ENCODE results near the gene DNTT. TPM values are rescaled to one million over a fixed set of nuclear protein-coding genes. Genes with fewer than 3 reads are reported as not detected.

The DNTT gene
- total RNA-seq = not detected

DNA sequence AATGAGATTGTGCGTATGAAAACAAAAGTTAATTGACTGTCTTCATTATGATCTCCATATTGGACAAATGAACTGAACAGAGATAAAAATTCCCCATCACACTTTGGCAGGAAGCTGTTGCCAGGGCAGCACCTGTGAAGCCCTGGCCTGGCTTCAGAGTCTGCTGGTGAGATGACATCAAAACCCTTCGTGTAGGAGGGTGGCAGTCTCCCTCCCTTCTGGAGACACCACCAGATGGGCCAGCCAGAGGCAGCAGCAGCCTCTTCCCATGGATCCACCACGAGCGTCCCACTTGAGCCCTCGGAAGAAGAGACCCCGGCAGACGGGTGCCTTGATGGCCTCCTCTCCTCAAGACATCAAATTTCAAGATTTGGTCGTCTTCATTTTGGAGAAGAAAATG lies at the start of gene DNTT:
DNTT (plus strand) TSS at position 205 of the 400 bp plus-strand sequence; CDS start at position 269, 64 bp downstream.
- no peaks in the 10 kb centered on the region for H3K36me3 Mint-ChIP-seq
- peaks cover 5% of the 10 kb centered on the region for H3K4me1 Mint-ChIP-seq
- no peaks in the 10 kb centered on the region for H3K9me3 Mint-ChIP-seq (ENCODE audit: low read depth)
- H3K27ac Mint-ChIP-seq = no peak within 1 kb of the TSS
- CTCF ChIA-PET = interaction anchor here (2.0 kb wide), 1 partner anchor 75 kb away, joined by 5 read pairs; no protein-coding TSS in a partner anchor
- no peak within 1 kb of the TSS for H3K4me3 Mint-ChIP-seq
- ATAC-seq (no peak), DNase-seq (no peak)
- H3K27me3 Mint-ChIP-seq = peaks cover 75% of the 10 kb centered on the region

DNA sequence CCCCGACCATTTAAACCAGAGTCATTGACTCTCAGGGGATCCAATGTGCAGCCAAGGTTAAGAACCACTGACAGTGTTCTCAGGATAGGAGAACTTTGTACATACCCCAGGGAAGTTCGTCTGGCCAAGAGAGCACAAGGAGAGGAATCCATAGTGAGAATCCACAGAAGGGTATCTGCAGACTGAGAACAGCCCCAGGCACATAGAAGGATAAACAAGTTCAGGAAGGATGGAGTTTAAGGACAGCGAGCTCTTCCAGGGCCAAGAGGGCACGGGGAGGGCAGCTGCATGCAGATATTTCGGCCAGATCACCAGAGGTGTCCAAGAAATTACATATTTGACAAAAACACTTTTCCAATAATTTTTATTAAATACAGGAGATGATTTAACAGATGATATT lies 49.3 kb upstream of the DNTT start:
- Mint-ChIP-seq H3K4me1 (no peaks in the 10 kb centered on the region), H3K4me3 (no peak overlapping the region), H3K9me3 (ENCODE audit: low read depth) (no peaks in the 10 kb centered on the region), H3K36me3 (no peaks in the 10 kb centered on the region), H3K27ac (no peak overlapping the region), H3K27me3 (peaks cover 17% of the 10 kb centered on the region)
- ATAC-seq (no peak), DNase-seq (no peak)
- CTCF ChIA-PET = interaction anchor here (1.0 kb wide), 1 partner anchor 26 kb away, joined by 3 read pairs; no protein-coding TSS in a partner anchor

DNA sequence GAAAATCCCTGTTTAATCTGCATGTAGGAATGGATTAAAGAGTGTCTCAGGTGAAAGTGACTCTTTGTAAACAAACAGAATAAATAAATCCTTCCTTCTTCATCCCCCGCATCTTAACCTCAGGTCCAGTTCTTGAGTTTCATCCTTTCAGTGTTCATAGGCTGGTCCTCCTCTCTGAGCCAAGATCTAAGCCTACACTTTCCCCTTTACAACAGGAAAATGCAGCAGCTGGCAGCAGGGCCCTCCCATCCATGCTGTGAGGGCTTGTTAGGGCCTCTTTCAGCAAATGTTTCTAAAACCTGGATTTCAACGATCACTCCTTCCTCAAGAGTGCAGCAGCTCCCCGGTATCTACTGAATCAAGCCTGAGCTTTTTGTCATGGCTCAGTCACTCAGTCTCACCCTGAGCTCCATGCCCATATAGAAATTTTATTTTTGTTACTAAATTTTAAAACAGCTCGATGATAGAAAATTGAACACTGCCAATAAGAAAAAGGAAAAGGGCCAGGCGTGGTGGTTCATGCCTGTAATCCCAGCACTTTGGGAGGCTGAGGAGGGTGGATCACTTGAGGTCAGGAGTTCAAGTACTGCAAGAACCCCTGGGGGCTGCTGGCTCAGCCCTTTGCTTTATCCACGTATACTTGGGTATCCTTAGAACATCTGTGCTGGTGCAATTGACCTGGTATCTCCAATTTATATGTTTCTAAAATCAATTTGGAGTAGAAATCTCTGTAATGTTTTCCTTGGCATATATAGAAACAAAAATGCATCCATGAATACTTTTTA lies 48.5 kb upstream of the DNTT start:
- no peak overlapping the region for H3K27ac Mint-ChIP-seq
- no peaks in the 10 kb centered on the region for H3K36me3 Mint-ChIP-seq
- CTCF ChIA-PET = no interaction called here
- ATAC-seq (no peak), DNase-seq (no peak)
- H3K9me3 Mint-ChIP-seq (ENCODE audit: low read depth) = no peaks in the 10 kb centered on the region
- H3K4me3 Mint-ChIP-seq = no peak overlapping the region
- H3K27me3 Mint-ChIP-seq = peaks cover 17% of the 10 kb centered on the region
- no peaks in the 10 kb centered on the region for H3K4me1 Mint-ChIP-seq

DNA sequence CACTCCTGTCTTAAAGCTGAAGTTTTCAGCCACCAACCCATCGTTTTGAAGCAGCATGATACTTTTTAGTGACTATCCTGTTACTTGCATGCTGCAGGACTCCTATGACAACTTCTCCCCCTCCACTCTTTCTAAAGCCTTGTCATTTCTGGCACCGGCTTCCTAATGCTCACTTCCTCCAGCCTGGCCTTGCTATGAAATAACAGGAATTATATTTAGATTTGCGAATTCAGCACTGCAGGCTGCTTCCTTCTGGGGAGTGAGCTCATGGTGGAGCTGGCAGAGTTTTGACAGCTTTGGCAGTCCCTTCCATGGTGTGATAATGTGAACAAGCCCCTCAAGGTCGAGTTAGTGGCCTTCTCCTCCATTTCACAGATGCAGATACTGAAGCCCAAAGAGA lies 46.3 kb upstream of the DNTT start:
- H3K4me3 Mint-ChIP-seq = no peak overlapping the region
- no peaks in the 10 kb centered on the region for H3K36me3 Mint-ChIP-seq
- H3K4me1 Mint-ChIP-seq = no peaks in the 10 kb centered on the region
- H3K9me3 Mint-ChIP-seq (ENCODE audit: low read depth) = no peaks in the 10 kb centered on the region
- CTCF ChIA-PET = interaction anchor here (2.0 kb wide), 1 partner anchor 13 kb away, joined by 4 read pairs; no protein-coding TSS in a partner anchor
- H3K27ac Mint-ChIP-seq = no peak overlapping the region
- DNase-seq = no peak
- ATAC-seq = no peak
- peaks cover 16% of the 10 kb centered on the region for H3K27me3 Mint-ChIP-seq

DNA sequence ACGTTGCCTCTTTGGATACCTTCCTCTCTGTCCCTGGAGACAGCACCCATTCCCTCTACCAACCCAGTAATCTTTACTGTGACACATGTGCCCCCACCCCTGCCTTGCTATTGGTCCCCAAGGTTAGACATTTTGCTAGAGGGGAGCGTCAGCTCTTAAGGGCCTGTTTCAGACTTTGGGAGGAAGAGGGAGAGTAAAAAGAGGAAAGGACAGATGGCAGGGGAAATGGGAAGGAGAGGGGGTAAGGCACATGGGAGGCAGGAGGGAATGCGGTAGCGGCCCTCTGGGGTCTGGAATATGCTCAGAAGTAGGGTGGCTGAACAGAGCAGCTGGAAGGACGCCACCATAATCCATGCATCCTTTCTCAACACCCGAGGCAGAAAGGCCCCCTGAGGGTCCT lies 45.1 kb upstream of the DNTT start:
- no peaks in the 10 kb centered on the region for H3K4me1 Mint-ChIP-seq
- DNase-seq (no peak), ATAC-seq (no peak)
- H3K27ac Mint-ChIP-seq = no peak overlapping the region
- CTCF ChIA-PET = interaction anchor here (1.1 to 2.0 kb wide), 2 partner anchors 11 to 57 kb away, joined by 4 read pairs; no protein-coding TSS in a partner anchor
- no peak overlapping the region for H3K4me3 Mint-ChIP-seq
- H3K9me3 Mint-ChIP-seq (ENCODE audit: low read depth) = no peaks in the 10 kb centered on the region
- H3K36me3 Mint-ChIP-seq = no peaks in the 10 kb centered on the region
- H3K27me3 Mint-ChIP-seq = peaks cover 23% of the 10 kb centered on the region

DNA sequence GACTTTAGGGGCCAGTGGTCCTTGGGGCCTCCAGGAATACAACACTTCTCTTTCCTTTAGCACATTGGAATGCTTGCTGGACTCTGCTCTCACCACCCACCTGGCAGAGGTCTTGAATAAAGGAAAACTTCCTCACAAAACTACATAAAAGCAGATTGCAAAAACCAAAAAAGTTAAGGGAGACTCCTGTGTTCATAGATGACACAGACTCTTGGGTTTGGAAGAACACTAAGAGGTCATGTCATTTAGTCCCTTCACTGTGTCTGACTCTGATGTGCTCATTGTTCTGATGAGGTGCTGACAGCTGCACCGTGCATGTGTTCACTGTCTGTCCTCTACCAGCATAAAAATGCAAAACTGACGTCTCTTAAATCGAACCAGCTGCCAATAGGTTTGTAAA lies 44.2 kb upstream of the DNTT start:
- Mint-ChIP-seq H3K9me3 (ENCODE audit: low read depth) (no peaks in the 10 kb centered on the region), H3K27me3 (peaks cover 19% of the 10 kb centered on the region), H3K4me3 (no peak overlapping the region), H3K36me3 (no peaks in the 10 kb centered on the region), H3K27ac (no peak overlapping the region), H3K4me1 (no peaks in the 10 kb centered on the region)
- CTCF ChIA-PET = interaction anchor here (1.1 to 1.5 kb wide), 2 partner anchors 30 to 58 kb away, joined by 4 to 5 read pairs; no protein-coding TSS in a partner anchor
- DNase-seq = no peak
- ATAC-seq = no peak

DNA sequence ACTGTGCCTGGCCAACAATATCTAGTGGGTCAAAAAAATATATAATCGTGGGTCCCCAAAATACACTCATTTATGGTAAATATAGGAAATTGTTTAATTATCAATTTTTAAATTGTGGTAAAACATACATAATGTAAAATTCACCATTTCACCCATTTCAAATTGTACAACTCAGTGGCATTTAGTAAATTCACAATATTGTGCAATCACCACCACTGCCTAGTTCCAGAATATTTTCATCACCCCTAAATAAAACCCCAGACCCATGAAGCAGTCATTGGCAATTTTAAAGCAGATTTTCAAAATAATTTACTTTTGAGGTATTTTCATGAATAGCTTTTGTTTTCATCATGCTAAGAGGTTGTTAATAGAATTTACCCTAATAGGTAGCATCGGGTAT lies 43.1 kb upstream of the DNTT start:
- CTCF ChIA-PET = interaction anchor here (1.0 to 1.5 kb wide), 2 partner anchors 32 kb away, joined by 3 to 5 read pairs; no protein-coding TSS in a partner anchor
- no peak for DNase-seq
- Mint-ChIP-seq H3K36me3 (no peaks in the 10 kb centered on the region), H3K4me1 (no peaks in the 10 kb centered on the region), H3K27ac (no peak overlapping the region), H3K9me3 (ENCODE audit: low read depth) (no peaks in the 10 kb centered on the region), H3K4me3 (no peak overlapping the region), H3K27me3 (peaks cover 24% of the 10 kb centered on the region)
- ATAC-seq = no peak

DNA sequence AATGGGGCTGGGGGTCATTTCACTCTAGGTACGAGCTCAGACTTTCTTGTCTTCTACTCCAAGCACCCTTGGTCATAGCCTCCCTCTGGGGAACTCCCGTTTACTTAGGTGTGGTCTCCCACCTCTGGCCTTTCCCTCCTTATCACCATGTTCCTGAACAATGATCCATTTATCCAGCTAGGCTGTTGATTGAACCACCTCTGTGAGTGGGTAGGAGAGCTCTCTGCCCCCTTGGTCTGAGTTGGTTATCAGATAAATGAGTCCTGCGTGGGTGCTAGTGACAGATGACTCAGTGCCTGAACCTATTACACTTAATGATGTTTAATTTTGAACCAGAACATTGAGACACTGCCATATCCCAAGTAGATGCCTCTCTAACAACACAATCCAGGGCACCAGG lies 42.3 kb upstream of the DNTT start:
- ATAC-seq = no peak
- no peak overlapping the region for H3K27ac Mint-ChIP-seq
- H3K36me3 Mint-ChIP-seq = no peaks in the 10 kb centered on the region

DNA sequence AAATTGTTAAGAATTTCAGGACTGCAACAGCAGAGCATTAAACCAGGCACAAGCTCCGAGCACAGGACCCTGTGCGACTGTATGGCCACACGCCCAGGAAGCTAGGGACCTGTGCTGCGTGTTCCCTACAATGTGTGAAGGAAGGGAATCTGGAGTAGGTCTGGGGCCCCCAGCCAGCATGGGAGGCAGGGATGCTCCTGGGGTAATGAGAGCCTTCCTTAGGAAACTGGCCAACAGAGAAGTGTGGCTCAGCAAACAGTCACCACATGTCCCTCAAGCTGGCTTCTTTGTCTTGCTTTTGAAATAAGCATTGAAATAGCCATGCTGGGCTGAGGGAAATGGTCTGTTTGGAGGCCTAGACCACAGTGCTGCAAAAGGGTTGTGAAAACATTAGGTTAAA lies 41.1 kb upstream of the DNTT start:
- H3K9me3 Mint-ChIP-seq (ENCODE audit: low read depth) = no peaks in the 10 kb centered on the region
- H3K4me1 Mint-ChIP-seq = no peaks in the 10 kb centered on the region
- H3K36me3 Mint-ChIP-seq = no peaks in the 10 kb centered on the region
- CTCF ChIA-PET = no interaction called here
- no peak overlapping the region for H3K4me3 Mint-ChIP-seq
- peaks cover 33% of the 10 kb centered on the region for H3K27me3 Mint-ChIP-seq
- no peak overlapping the region for H3K27ac Mint-ChIP-seq
- DNase-seq (no peak), ATAC-seq (no peak)

More for the DNA sequence above, 42.3 kb upstream of the DNTT start:
- H3K4me1 Mint-ChIP-seq = no peaks in the 10 kb centered on the region
- no peaks in the 10 kb centered on the region for H3K9me3 Mint-ChIP-seq (ENCODE audit: low read depth)
- DNase-seq = no peak
- CTCF ChIA-PET = interaction anchor here (1.0 kb wide), 1 partner anchor 33 kb away, joined by 3 read pairs; no protein-coding TSS in a partner anchor
- peaks cover 24% of the 10 kb centered on the region for H3K27me3 Mint-ChIP-seq
- H3K4me3 Mint-ChIP-seq = no peak overlapping the region

DNA sequence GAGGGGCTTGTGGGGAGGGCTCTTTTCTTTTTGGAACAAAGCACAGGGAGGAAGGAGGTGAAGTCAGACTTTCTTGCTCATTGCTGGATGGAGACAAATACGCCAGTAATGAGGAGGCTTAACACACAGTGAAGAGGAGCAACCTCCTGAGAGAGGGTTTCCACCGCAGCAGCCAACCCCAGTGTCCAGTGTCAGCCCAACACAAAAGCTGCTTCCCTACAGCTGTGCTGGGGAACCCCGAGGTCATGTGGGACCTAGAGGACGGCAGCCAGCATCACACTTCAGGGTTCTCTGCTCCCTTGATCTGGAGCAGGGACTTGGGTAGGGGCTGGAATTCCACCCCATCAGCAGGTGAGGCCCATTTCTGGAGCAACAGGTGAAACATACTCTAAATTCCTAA lies 40.6 kb upstream of the DNTT start:
- Mint-ChIP-seq H3K9me3 (ENCODE audit: low read depth) (no peaks in the 10 kb centered on the region), H3K27ac (no peak overlapping the region), H3K4me1 (no peaks in the 10 kb centered on the region), H3K4me3 (no peak overlapping the region), H3K27me3 (peaks cover 37% of the 10 kb centered on the region), H3K36me3 (no peaks in the 10 kb centered on the region)
- DNase-seq = no peak
- CTCF ChIA-PET = no interaction called here
- ATAC-seq = no peak

DNA sequence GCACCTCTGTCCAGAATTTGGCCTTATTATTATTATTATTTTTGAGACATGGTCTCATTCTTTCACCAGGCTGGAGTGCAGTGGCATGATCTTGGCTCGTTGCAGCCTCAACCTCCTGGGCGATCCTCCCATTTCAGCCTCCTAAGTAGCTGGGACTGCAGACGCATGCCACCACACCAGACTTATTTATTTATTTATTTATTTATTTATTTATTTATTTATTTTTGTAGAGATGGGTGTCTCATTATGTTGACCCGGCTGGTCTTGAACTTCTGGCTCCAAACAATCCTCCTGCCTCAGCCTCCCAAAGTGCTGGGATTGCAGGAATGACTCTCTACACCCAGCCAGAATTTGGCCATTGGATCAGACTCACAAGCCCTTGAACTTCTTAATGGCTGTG lies 39.3 kb upstream of the DNTT start:
- ATAC-seq = no peak
- Mint-ChIP-seq H3K27me3 (peaks cover 43% of the 10 kb centered on the region), H3K9me3 (ENCODE audit: low read depth) (no peaks in the 10 kb centered on the region), H3K36me3 (no peaks in the 10 kb centered on the region), H3K27ac (no peak overlapping the region), H3K4me3 (no peak overlapping the region), H3K4me1 (no peaks in the 10 kb centered on the region)
- DNase-seq = no peak
- CTCF ChIA-PET = no interaction called here

DNA sequence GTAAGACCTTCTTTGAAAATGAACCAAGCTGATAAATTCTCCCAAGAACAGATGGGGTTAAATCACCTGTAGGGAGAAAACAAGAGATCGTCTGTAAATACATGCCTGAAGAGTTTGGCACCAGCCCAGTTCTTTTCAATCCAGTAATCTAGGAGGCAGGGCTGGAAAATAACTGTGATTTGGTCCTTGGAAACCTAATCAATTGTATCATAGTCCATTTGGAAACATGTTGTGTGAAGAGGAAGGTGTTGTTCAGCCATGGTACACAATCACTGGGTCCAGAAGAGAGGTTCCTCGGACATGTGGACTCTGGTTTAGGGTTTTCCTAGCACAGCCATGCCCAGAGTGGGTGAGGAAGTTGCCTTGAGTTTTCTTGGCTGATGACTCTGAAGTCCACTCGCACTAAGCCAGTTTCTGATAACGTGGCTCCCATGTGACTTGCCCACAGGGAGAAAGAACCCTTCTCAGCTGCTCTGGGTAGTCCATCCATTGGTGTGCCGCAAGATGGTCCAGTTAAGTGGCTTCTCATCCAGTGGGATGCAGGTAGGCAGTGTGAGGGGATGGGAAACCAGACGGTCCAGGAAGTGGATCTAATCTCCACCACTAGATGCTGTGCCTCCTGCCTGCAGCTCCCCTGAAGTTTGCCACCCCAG lies 38.0 kb upstream of the DNTT start:
- no peaks in the 10 kb centered on the region for H3K9me3 Mint-ChIP-seq (ENCODE audit: low read depth)
- no peak overlapping the region for H3K27ac Mint-ChIP-seq
- DNase-seq = no peak
- ATAC-seq = no peak
- no peaks in the 10 kb centered on the region for H3K36me3 Mint-ChIP-seq
- no peak overlapping the region for H3K4me3 Mint-ChIP-seq
- CTCF ChIA-PET = interaction anchor here (1.6 kb wide), 1 partner anchor 249 kb away, joined by 4 read pairs; no protein-coding TSS in a partner anchor
- peaks cover 48% of the 10 kb centered on the region for H3K27me3 Mint-ChIP-seq
- no peaks in the 10 kb centered on the region for H3K4me1 Mint-ChIP-seq

DNA sequence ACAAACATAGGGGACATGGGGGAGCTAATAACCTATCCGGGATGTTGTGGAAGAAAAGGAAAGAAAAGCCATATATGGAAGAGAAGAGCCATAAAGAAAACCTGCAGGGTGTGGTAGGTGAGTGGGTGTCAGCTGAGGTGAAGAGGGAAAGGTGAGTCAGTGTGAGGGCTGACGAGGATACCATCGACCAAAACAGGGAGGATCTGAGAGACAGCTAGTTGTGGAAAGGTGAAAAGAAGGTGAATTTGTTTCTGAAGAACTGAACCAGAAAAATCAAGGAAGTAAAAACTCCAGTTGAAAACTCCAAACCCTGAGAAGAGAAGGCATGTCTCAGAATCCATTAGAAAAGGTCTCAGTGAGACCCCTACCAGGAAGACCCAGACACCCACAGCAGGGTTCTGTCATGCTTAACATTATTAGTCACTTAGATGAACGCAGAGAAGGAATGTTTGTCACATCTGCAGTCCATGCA lies 37.0 kb upstream of the DNTT start:
- Mint-ChIP-seq H3K36me3 (no peaks in the 10 kb centered on the region), H3K27ac (no peak overlapping the region), H3K4me1 (no peaks in the 10 kb centered on the region), H3K9me3 (ENCODE audit: low read depth) (no peaks in the 10 kb centered on the region), H3K27me3 (peaks cover 53% of the 10 kb centered on the region), H3K4me3 (no peak overlapping the region)
- CTCF ChIA-PET = interaction anchor here (1.2 to 1.6 kb wide), 2 partner anchors 250 to 796 kb away, joined by 3 to 4 read pairs; no protein-coding TSS in a partner anchor
- ATAC-seq (no peak), DNase-seq (no peak)

All from activated CD8-positive, alpha-beta memory T cell treated with anti-CD3 and anti-CD28 coated beads, Interleukin-2, amount 10 ng/mL, durations not matched to agents 7 days and 5 days (primary cell).